Measurements from ENCODE around the gene DLG2.
"Not testable (repeated sequence)": the region's sequence is repeated elsewhere in the genome, so short reads cannot be mapped to it uniquely, and the experiment has no call there.

DLG2 gene

GRCh38 chr11:83422641-83423040 is 2204.5 kb downstream of the DLG2 start:
- DNase-seq (ENCODE audit: low read depth in 3 of 3) = not testable (repeated sequence)

DNA sequence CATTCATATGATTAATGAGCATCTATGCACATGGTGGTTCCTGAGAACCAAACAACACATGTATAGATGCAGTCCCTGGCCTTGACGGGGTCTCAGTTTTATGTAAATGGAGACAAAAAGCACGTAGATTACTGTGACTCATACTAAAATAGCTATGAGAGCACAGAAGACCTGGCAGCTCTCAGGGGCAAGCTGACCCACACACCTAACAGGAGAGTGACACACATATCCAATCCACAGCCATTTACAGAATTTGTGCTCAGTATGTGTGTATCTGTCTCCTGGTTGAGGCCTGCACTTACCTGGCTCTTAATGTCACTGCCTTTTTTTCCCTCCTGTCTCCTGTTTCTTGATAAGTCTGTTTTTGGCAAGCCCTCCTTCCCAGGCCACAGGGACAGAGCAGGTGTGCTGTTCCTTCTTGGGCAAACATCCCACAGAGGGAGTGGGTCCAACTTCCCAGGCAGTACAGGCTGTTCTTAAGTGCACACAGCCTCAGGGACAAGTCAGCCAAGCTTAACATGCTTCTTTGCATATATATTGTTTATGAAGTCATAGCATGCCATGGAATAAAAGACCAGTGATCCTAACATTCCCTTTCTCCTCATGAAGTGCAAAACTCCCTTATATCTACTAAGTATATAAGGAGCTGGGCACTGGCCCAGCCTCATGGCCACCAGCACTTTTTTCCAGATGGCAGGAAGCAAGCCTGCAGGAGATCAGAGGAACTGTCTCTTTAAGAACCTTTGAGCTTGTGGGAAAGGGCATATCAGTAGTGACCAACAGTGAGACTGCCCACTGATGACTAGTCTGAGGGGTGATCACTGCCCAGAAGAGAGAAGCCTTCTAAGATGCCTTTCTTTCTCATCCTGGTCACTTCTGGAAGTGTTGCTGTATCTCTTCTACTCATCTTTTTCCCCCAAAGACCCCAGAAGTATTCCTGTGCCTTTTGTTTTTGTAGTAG is 2216.3 kb downstream of the DLG2 start:
- no peak for DNase-seq (ENCODE audit: low read depth in 3 of 3)

GRCh38 chr11:83409891-83410290 is 2217.3 kb downstream of the DLG2 start:
- no peak for DNase-seq (ENCODE audit: low read depth in 3 of 3)

DNA sequence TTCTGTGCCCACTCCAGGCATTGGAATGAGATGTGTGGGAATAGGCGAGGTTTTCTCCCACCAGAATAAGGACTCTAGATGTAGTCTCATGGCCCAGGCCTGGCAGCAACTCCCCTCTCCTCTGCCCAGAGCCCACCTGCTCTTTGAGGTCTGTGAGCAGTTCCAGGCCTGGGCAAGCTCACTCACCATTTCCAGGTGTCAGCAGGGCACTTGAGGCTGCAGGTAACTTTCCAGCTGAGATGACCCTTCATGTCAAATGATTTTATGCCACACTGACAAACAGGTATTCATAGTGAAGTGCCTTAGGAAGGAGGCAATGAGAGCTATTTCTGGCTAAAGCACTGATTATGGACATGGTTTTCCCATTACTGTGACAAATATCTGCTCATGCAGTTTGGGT is 2217.7 kb downstream of the DLG2 start:
- no peak for DNase-seq (ENCODE audit: low read depth in 3 of 3)

GRCh38 chr11:83408946-83409345 is 2218.2 kb downstream of the DLG2 start:
- no peak for DNase-seq (ENCODE audit: low read depth in 3 of 3)
